8988T (cell line): ENCODE data around the gene RHCE.
"Not testable (repeated sequence)": the region's sequence is repeated elsewhere in the genome, so short reads cannot be mapped to it uniquely, and the experiment has no call there.

Experiments used
- DNase-seq: peaks from one replicate; pipeline ENCODE4 v3.0.0; 2011

Gene RHCE

DNA sequence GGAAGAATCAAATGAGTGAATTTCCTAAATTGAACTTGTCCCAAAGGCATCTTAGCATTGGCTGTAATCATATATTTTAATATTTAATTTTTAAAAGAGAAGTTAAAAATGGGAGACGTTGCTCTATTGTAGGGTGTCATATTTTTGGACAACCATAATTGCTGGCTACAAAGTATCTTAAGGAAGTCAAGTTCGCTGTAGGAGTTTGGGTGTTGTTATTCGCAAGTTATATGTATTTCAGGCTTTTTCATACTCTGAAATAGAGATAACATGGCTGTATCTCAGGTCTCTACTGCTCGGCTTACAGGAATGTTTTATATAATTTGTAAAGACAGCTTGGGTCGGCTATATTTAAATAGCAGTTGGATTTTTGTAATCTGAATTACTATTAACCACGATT, 81.6 kb downstream of the RHCE start:
- no peak for DNase-seq

DNA sequence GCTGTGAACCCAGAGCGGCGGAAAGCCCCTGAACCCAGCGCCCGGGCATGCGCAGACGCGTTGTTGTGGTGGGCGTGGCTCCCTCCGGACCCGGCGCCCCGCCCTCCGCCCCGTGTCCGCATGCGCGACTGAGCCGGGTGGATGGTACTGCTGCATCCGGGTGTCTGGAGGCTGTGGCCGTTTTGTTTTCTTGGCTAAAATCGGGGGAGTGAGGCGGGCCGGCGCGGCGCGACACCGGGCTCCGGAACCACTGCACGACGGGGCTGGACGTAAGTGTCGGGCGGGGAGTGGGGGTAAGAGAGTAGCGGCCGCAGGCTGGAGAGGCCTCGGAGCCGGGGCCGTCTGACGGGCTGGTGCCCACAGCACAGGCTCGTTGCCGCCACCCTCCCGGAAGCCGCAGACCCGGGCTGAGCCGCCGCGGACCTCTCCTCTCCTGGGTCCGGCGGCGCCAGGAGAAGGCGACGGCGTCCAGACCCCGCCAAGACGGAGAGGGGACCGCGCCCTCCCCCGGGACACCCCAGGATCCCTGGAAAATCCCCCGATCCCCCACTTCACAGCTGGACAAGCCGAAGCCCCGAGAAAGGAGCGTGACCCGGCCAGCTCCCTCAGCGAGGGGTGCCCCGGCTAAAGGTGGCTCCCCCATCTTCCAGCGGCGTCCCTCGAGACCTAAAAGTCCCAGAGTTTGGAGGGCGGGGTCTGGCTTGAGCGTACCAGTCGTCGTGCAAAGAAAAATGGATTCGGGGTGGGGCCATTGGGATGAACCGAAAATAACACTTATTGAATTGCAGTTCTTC, 82.2 kb downstream of the RHCE start, which contains the start of gene TMEM50A:
TMEM50A (plus strand) TSS at position 147 of the 794 bp plus-strand sequence. CDS start 2,153 bp downstream, outside the sequence.
- peak; percentile 46 for DNase-seq

DNA sequence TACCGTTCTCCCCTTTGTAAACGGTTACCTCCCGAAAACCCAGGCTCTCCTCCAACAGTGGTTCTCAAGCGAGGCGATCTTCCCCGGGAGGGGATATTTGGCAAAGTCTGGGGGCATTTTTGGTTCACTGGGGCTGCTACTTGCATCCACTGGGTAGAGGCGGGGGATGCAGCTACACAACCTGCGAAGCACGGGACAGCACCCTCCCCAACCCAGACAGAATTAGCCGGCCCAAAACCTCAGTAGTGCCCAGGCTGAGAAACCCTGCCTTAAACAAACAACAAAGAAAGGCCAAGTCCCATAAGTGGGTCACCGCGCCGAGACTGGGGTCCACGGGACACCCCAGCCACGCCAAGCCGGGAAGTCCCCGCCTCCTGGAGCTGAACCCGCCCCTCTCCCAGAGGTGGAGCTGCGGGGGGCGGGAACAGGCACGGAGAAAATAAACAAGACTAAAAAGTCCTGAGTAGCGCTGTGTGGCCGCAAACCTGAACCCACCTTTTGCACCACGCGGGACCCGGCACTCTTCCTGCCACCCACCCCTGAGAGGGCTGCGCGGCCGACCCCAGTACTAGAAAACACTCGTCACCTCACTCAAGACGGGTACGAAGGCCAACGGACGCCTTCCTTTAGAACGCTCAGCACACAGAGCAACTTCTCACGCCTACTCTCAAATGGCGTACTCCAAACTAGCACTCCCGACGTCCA, 83.0 kb downstream of the RHCE start:
- not testable (repeated sequence) for DNase-seq

DNA sequence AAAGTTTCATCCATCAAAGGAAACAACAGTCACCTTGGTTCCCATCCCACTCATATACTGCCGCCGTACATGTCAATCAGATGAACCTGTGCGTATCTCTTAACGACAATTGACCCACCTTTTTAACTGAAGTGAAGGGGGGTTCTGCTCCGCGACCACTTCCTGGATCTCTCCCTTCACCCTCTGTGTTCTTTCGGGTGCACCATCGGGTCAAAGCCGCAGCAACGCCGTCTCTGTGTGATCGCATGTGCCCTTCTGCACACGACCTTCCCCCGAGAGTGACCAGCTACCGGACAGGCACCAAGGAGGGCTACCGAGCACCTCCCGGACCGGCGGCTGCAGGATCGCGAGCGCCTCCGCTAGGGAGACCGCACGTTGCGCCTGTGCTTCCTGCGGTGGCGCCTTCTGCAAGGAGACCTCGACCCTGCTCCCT, 83.7 kb downstream of the RHCE start:
- DNase-seq, result not testable (repeated sequence)

DNA sequence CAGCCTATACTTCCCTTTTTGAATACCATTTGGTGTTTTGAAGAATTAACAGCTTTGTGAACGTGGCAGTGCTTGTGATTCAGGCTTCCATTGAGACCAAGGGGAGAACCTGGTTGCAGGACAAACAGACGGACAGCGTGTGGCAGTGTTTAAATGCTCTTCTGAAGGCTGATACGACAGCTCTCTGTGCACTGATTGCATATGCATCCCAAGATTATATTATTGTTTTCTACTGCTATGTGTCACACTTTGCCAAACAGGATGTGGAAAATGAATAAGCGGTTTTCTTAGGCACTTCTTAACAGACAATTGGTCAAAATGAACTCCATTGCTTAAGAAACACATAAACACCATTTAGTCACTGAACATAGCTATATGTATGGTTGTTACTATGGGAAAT, 90.7 kb downstream of the RHCE start:
- not testable (repeated sequence) for DNase-seq

DNA sequence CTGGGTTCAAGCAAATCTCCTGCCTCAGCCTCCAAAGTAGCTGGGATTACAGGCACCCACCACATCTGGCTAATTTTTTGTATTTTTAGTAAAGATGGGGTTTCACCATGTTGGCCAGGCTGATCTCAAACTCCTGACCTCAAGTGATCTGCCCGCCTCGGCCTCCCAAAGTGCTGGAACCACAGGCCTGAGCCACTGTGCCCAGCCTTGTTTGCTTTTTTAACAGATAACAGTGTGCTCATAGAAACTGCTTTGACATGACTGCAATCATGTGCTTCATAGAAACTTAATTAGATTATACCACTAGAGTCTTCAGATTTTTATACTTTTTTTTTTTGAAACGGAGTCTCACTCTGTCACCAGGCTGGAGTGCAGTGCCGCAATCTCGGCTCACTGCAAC, 91.3 kb downstream of the RHCE start:
- DNase-seq, result not testable (repeated sequence)

DNA sequence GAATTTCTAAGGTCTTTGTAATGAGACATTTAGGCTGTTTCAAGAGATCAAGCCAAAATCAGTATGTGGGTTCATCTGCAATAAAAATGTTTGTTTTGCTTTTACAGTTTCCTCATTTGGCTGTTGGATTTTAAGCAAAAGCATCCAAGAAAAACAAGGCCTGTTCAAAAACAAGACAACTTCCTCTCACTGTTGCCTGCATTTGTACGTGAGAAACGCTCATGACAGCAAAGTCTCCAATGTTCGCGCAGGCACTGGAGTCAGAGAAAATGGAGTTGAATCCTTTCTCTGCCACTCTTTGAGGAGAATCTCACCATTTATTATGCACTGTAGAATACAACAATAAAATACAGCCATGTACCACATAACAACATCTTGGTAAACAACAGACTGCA, 91.8 kb downstream of the RHCE start:
- DNase-seq, result not testable (repeated sequence)

DNA sequence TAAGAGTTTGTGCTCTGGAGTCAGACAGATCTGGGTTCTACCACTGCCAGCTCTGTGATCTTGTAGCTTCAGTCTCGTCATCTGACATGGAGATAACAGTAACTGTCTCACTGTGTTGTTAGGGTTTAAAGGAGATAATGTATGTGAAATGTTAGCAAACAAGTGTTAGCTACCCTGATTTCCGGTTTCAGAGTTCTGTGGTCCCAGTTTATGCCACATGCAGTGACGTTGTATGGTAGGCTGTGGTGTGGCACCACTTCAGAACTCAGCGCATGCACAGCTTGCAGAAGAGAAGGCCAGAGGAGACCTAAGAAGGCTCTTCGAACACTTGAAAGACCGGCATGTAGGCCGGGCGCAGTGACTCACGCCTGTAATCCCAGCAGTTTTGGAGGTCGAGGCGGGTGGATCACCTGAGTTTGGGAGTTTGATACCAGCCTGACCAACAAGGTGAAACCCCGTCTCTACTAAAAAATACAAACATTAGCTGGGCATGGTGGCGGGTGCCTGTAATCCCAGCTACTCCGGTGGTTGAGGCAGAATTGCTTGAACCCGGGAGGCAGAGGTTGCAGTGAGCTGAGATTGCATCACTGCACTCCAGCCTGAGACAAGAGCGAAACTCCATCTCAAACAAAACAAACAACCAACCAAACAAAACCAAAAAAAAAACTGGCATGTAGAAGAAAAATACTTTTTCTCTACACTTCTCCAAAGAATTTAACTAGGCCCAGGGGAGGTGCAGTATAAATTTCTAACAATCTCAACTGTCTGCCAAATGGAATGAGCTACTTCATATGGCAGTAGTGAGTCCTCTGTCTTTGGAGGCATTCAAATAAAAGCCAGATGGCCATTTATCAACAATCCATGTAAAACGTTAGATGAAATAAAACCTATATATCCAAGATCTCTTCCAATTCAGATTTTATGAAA, 92.5 kb downstream of the RHCE start:
- not testable (repeated sequence) for DNase-seq

DNA sequence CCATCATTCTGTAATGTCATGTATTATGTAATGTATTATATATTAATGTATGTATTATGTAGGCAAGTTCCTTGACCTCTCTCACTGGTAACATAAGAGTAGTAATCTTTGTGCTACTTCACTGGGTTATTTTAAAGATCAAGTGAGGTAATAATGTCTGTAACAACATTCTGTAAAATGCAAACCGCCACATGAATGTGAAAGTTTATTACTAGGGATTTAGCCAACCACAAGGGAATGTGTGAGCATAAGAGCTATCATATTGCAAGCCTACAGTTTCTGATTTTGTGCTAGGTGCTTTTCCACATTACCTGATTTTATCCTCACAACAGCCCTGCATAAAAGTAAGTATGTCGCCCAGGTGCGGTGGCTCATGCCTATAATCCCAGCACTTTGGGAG, 96.2 kb downstream of the RHCE start:
- DNase-seq, result not testable (repeated sequence)

DNA sequence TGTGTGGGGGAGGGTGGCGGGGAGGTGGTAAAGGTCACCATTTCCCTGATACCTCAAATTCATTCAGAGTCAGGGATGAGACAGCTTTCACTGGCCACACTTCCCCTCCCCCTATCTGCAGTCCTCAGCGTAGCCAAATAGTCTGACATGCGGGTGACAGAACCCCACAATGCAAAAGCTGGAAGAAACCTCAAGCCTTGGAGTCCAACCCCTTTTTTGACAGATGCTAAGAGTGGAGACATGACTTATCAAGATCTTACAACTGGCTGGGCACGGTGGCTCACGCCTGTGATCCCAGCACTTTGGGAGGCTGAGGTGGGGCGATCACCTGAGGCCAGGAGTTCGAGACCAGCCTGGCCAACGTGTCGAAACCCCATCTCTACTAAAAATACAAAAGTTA, 98.5 kb downstream of the RHCE start:
- DNase-seq, result not testable (repeated sequence)

DNA sequence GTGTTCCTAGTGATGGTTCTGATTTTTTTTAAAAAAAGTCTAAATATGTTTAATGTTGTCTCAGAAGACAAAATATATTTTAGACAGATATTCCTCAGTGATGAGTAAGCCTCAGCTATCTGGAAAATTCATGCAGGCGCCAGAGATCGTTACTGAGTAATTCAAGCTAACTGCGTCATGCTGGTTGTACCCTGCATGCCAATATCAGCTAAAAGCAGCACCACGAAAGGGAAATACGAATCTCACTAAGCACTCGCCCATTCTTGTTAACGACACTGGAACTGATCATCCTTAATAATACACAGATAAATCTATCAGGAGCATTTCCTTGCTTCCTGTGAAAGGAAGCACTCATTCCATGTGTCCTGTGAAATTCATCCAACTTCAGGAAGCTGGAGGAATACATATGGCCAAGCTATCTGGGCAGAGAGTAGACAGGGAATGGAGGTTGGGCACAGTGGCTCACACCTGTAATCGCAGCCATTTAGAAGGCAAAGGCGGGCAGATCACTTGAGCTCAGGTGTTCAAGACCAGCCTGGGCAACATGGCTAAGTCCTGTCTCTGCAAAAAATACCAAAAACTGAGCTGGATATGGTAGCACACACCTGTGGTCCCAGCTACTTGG, 100.2 kb downstream of the RHCE start:
- not testable (repeated sequence) for DNase-seq

DNA sequence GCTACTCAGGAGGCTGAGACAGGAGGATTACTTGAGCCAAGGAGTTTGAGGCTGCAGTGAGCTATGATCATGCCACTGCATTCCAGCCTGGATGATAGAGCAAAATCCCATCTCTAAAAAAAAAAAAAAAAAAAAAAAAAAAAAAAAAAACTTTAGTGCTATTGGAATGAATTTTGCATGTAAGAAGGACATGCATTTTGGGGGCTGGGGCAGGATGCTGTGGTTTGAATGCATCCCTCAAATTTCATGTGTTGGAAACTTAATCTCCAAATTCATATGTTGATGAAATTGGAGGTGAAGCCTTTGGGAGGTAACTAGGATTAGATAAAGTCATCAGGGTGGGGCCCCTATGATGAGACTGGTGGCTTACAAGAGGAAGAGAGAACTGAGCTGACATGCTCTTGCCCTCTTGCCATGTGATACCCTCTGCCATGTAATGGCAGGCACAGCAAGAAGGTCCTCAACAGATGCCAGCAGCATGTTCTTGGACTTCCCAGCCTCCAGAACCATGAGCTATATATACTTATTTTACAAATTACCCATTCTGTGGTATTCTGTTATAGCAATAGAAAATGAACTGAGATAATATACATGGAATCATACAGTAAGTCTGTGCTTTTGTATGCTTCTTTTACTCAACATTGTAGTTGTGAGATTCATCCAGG, 107.7 kb downstream of the RHCE start:
- DNase-seq, result not testable (repeated sequence)
